HG02970 (cell line): ENCODE data around the gene GALNT15.
A peak's percentile ranks its signal among the peaks of the same experiment; 100 is the strongest.

ENCODE experiments used
- ATAC-seq: cut with Tn5 transposase; IDR thresholded peaks from one replicate; pipeline ENCODE4 v1.9.1; 2021; ENCODE audit warnings: mild to moderate bottlenecking, moderate library complexity, moderate number of reproducible peaks; ENCODE audit not compliant: unreplicated experiment, low FRiP score

The GALNT15 gene

GRCh38 chr3:16174389-16174788, at the start of gene GALNT15:
GALNT15 (plus strand) TSS chr3:16174680; CDS start chr3:16175152, 472 bp downstream.
- no peak for ATAC-seq

GRCh38 chr3:16126634-16127033, 47.8 kb upstream of the GALNT15 start:
- ATAC-seq, result no peak

DNA sequence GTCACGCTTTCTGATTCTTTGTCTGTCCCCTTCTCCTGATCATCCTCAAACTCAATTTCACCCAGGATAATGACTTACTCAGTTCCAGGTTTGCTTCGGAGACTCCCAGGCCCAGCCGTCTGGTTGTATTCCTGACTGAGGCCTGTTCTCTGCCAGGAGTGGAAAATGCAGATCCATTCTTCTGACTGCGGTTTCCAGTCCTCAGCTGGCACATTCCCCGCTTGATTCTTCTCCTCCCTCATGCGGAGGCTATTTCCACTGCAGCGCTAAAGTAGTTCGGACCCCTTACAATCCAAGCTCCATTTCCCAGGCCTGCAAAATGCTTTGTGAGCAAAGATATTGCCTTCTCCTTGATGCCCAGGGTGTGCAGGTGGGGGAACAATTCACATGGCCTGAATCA, 47.2 kb upstream of the GALNT15 start:
- ATAC-seq, result no peak

DNA sequence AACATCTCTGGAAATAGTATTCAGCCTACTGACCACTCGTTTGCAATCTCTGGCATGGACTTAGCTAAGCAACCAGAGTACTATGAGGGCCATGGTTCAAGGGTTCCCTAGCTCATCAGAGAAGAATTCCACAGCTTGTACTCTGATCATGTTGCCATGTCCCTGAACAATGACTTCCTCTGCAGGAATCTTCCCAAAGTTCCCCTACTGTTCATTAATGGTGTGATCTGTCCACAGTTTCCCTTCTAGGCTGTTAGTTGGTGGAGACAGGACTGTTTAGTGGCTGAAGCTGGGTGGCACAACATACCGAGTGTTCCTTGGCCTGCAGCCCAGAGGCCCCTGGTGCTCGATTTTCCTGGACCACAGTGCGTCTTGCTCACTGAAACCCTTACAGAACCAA, 44.4 kb upstream of the GALNT15 start:
- ATAC-seq, result no peak

- ATAC-seq, result no peak
These were observed 42.3 kb upstream of the GALNT15 start for GRCh38 chr3:16132190-16132589.

- ATAC-seq, result no peak
These were observed 41.6 kb upstream of the GALNT15 start for GRCh38 chr3:16132928-16133327.

DNA sequence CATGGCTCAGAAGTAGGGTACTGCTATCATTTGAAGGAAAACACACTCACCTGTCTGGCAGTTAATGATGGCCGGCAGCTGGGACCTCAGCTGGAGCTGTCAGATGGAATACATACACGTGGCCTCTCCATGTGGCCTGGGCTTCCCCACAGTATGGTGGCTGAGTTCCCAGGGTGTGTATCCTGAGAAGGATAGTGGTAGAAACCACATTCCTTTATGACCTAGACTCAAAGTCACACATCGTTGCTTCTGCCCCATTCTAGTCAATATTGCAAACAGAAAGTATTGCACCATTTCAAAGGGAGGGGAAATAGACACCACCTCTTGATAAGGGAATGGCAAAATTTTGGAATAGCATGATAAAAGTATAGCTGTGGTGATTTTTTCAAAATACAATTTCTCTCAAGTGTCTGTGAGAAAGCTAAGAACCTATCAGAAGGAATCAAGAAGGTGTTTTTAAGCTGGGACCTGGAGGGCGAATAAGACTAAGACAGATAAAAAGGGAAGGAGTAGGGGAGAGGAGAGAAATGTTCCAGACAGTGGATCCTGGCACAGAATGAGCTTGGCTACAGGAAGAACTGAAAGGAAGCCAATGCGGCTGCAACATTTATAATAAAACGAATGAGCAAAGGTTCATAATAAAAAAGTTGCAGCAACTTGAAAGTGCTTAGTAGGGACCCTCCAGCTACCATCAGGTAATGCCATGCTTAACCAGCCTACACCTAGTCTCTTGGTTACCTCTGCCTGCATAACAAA, 40.1 kb upstream of the GALNT15 start:
- no peak for ATAC-seq

GRCh38 chr3:16136055-16136454, 38.4 kb upstream of the GALNT15 start:
- ATAC-seq, result no peak

DNA sequence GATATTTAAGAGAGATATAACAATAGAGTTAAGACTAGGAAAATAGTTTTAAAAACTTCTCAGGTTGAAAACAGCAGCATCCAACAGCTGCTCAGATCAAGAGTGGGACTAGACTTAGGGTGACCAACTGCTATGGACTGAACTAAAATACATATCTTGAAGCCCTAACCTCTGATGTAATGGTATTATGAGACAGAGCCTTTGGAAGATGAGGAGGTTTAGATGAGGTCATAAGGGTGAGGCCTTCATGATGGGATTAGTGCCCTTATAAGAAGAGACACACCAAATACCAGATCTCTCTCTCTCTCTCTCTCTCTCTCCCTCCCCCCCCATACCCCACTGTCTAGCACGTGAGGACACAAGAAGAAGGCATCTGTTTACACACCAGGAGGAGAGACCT, 37.4 kb upstream of the GALNT15 start:
- no peak for ATAC-seq

DNA sequence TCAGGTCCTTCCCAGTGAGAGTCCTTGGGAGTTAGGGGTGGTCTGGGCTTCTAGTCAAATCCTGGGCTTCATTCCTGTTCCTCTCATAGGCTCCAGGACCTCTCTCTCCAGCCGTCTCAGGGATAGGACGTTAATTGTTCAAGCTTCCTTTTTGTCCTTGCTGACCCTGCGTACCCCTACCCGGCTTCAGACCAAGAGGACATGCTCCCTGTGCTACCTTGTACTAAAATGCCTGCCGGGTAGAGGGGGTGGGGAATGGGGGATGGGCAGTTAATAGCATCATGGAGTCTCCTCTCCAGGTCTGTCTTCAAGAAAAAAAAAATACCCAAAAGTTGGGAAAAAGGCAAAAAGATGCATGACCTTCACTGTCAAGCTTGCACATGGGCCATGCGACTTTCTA, 36.5 kb upstream of the GALNT15 start:
- ATAC-seq, result no peak

DNA sequence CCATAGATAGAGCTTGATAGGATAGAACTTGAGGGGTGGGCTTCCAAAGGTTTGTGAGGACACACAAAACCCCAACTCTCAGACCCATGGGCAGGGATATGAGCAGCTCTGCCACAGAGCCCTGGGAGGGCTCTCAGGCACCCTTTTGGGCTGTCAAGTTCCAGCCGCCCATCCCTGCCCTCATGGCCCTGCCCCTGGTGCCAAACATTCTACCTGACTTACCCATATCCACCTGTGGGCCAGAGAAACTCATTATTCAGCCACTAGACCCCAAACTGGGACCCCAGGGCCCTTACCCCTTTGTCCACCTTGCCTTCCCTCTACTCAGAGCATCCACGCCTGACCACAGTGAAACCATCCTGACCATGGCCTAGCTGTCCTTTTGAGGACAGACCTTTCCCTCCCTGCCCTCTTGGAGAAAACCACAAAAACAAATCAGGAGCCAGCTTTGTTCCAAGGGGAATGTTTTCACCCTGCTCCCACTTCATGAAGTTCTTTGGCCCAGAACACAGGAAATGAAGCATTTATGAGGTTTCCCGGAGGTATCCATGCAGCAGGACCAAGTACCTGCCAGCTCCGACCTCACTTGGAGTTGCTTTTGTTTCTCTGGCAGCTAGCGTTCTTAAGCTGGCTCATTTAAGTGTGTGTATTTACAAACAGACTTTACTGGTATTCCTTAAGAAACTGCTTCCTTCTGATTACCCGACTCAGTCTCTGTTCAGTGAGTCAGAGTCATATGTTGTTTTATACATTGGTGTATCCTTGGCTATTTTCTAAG, 34.2 kb upstream of the GALNT15 start:
- no peak for ATAC-seq

- no peak for ATAC-seq
These were observed 33.6 kb upstream of the GALNT15 start for GRCh38 chr3:16140894-16141285.

DNA sequence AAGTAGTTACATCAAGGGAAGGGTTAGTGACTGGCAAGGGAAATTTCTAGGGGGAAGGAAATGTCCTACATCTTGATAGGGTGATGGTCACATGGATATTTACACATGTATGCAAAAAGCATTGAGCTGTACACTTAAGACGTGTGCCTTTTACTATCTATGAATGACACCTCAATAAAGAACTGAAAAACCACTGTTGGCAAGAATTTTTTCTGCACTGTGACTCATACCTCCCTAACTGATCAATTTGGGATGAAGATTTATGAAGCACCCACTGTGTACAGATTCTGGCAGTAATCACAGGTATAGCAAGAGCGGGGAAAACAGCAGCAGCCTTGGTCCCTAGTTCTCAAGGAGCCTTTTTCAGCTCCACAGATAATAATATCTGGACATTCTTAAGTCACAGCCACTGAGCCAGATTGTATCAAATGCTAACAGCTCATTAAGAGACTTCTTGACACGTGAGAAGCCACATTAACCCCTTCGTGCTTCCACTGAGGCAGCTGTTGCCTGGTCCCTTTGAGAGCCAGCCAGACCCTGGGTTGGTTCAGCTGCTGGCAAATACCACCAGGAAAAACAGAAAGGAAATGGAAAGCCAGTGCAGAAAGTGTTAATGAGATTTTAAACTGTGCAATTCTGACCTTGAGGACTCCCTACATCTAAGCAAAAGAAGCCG, 32.0 kb upstream of the GALNT15 start:
- ATAC-seq, result no peak

- no peak for ATAC-seq
These were observed 30.5 kb upstream of the GALNT15 start for GRCh38 chr3:16143861-16144447.

- ATAC-seq, result no peak
These were observed 29.3 kb upstream of the GALNT15 start for GRCh38 chr3:16145176-16145575.

DNA sequence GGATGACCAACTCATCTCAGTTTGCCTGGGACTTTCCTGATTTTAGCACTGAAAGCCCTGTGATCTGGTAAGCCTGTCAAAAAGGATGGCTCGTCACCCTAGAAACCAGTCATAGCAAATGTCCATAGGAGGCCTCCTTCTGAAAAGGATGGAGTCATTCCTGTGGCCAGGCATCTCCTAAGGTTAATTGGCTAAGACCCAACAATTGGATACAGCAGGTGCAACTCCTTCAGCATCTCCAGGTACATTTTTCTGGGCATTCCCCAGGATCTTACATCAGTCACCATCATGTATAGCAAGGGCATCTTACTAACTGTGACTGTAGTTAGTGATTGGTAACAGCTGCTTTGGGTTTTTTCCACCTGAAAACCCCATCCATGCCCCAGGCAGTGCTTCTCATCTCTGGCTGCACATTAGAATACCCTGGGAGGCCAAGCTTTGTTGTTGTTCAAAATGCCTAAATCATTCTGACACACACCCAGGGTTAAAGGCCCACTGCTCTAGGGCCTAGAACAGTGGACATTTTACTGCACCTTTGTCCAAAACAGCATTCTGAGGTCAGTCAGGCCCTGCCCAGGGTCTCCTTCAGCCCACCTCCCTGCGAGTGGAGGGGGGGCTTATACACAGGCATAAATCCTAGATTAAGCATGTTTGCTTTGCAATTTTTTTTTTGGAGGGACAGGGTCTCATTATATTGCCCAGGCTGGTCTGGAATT, 28.3 kb upstream of the GALNT15 start:
- peak; percentile 53 for ATAC-seq

GRCh38 chr3:16147220-16147994, 27.1 kb upstream of the GALNT15 start:
- ATAC-seq, result no peak

DNA sequence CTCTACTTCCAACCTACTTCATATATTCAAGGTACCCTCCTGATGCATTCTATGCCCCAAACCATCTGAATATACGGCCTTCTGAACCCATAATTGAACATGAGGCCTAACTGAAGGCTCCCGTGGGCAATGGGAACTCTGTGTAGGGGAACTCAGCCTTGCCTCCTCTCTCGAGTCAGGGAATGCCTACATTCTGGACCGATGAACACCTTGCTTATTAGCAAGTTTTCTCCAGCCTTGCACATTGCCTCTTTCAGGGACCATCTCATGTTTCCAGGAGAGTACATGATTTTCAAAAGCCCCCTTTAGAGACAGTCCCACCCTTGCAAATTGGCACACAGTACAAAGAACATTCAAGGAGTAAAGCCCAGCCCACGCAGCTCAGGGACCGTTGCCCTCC, 26.3 kb upstream of the GALNT15 start:
- no peak for ATAC-seq

DNA sequence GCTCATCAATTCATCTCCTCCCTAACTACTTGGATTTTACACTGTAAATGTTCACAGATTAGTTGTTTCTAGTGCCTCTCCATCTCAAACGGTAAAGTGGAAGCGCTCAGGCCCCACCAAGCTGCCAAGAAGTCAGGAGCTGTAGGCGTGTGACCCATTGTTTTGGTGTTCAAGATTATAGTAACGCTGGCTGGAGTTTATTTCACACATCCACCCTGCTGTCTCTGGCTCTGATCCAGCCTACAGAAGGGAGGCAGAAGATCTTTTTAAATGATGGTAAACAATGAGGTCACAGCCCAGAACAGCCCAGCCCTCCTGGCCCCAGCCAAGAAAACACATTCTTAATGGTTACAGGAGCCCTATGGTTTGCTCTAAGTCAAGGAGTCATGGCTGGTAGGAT, 25.7 kb upstream of the GALNT15 start:
- no peak for ATAC-seq

DNA sequence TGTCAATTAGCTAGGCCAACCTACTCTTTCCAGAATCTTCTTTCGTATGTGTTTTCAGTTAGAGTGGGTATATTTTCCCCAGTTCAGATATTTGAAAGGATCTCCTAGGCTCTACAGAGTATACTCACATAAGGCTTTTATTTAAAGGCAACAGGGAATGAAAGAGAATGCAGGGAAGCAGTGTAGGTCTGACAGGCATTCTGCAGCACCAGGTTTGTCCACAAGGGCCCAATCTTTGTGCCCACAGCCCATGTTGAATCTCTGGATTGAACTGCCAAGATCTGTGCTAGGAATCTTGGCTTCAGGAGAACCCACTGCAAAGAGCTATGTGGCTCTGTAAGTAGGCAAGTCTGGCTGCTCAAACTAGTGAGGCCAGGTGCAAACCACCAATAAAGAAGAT, 24.2 kb upstream of the GALNT15 start:
- no peak for ATAC-seq
